Measurements from ENCODE around the gene TP63.

- TF ChIP-seq CTCF (IDR thresholded peaks at IDR 0.05) (no peak), POLR2A (IDR thresholded peaks at IDR 0.05) (no peak)
Measured at GRCh38 chr3:189821262-189821661, 190.1 kb downstream of the TP63 start.
